ENCODE measurements around the gene AARS1.
"Not testable (repeated sequence)": the region's sequence is repeated elsewhere in the genome, so short reads cannot be mapped to it uniquely, and the experiment has no call there.

GRCh38 chr16:70218586-70218985 is 70.7 kb downstream of the AARS1 start:
- not testable (repeated sequence) for TF ChIP-seq BCL11A (IDR thresholded peaks at IDR 0.05; ENCODE audit: low read depth, low read length); CTCF (IDR thresholded peaks at IDR 0.05 in 2 of 3, conservative IDR thresholded peaks at IDR 0.05 in 1 of 3; ENCODE audit: control insufficient read depth in 2 of 3, extremely low read depth in 1 of 3, insufficient read depth in 1 of 3, low read depth in 3 of 3, low read length in 3 of 3); TAF1 (IDR thresholded peaks at IDR 0.05; ENCODE audit: borderline replicate concordance, low read depth, low read length)
